CD4-positive, alpha-beta T cell treated with Interleukin-17A for 1 hour (primary cell): ENCODE measurements around the gene TAS1R1.

Experiments used
- DNase-seq: peaks from one replicate; pipeline ENCODE4 v3.0.0-alpha.2; 2020

TAS1R1 gene

GRCh38 chr1:6574818-6575217, 19.7 kb downstream of the TAS1R1 start:
- DNase-seq = no peak

GRCh38 chr1:6577831-6578525, 22.9 kb downstream of the TAS1R1 start:
- DNase-seq = no peak

- DNase-seq = no peak
Observed at GRCh38 chr1:6578624-6579373, 23.7 kb downstream of the TAS1R1 start.

- peak; percentile 97 for DNase-seq
Observed at GRCh38 chr1:6579374-6580118, 24.4 kb downstream of the TAS1R1 start, which contains the start of gene ZBTB48. Gene ZBTB48, plus strand, starts transcription at chr1:6579994. Its CDS starts 616 bp downstream, at chr1:6580610.

- DNase-seq = peak; percentile 15
Observed at GRCh38 chr1:6580119-6580592, 25.0 kb downstream of the TAS1R1 start.

- no peak for DNase-seq
Observed at GRCh38 chr1:6580593-6581409, 25.7 kb downstream of the TAS1R1 start.

- DNase-seq = no peak
Observed at GRCh38 chr1:6581561-6582305, 26.6 kb downstream of the TAS1R1 start.

- no peak for DNase-seq
Observed at GRCh38 chr1:6582370-6582769, 27.3 kb downstream of the TAS1R1 start.

- DNase-seq = no peak
Observed at GRCh38 chr1:6584126-6585080, 29.3 kb downstream of the TAS1R1 start.

GRCh38 chr1:6585081-6585722, 30.1 kb downstream of the TAS1R1 start:
- no peak for DNase-seq

GRCh38 chr1:6585841-6586240, 30.7 kb downstream of the TAS1R1 start:
- DNase-seq = no peak

GRCh38 chr1:6586404-6586816, 31.3 kb downstream of the TAS1R1 start:
- no peak for DNase-seq

- no peak for DNase-seq
Observed at GRCh38 chr1:6587261-6588005, 32.3 kb downstream of the TAS1R1 start.

GRCh38 chr1:6588128-6588892, 33.2 kb downstream of the TAS1R1 start:
- no peak for DNase-seq

- no peak for DNase-seq
Observed at GRCh38 chr1:6588893-6589520, 33.9 kb downstream of the TAS1R1 start.

GRCh38 chr1:6590046-6590445, 34.9 kb downstream of the TAS1R1 start:
- DNase-seq = no peak

GRCh38 chr1:6591222-6591621, 36.1 kb downstream of the TAS1R1 start:
- DNase-seq = no peak

- DNase-seq = no peak
Observed at GRCh38 chr1:6591644-6592043, 36.5 kb downstream of the TAS1R1 start.
